H1 (cell line): ENCODE measurements around the gene GRIN2B. TPM values are rescaled to one million over a fixed set of nuclear protein-coding genes. Genes with fewer than 3 reads are reported as not detected.

Experiments
- CTCF ChIA-PET: fragments of 300-600 bp; sonication (Branson Sonifier 250); formaldehyde crosslinking; loops from one replicate; lab custom pipeline; 2021; ENCODE audit not compliant: partially characterized antibody; lab: Charles Lee
- POLR2A ChIA-PET: fragments of 300-600 bp; sonication (Branson Sonifier 250); formaldehyde crosslinking; loops from one replicate; lab custom pipeline; 2021; ENCODE audit warnings: inconsistent platforms; ENCODE audit not compliant: partially characterized antibody; lab: Charles Lee
- DNase-seq, 2 experiments: peaks; one replicate each; pipeline versions ENCODE4 v3.0.0 to v3.0.0-alpha.2; 2010 to 2022; ENCODE audit warnings: low spot score in 2 of 2, low read depth in 1 of 2, mixed read lengths in 1 of 2
- FAIRE-seq: peaks from 2 replicates; lab custom pipeline; 2011; peaks lifted over from hg19 to GRCh38; lab: Jason Lieb, UNC
- H2AFZ ChIP-seq: 2 replicates; pipeline ENCODE4 v1.8.1; 2012; ENCODE audit warnings: low read length, inconsistent platforms
- H2AK5ac ChIP-seq: 2 replicates; pipeline ENCODE4 v1.6.1; 2013; ENCODE audit warnings: low read depth, low read length
- H2BK120ac ChIP-seq: replicated peaks from 2 replicates; pipeline ENCODE3; 2013; ENCODE audit warnings: low read depth, low read length, inconsistent platforms
- H2BK12ac ChIP-seq: 2 replicates; pipeline ENCODE4 v1.6.1; 2013; ENCODE audit warnings: low read depth, low read length
- H2BK15ac ChIP-seq: 2 replicates; pipeline ENCODE4 v1.6.1; 2013; ENCODE audit warnings: low read length
- H2BK20ac ChIP-seq: 2 replicates; pipeline ENCODE4 v1.6.1; 2013; ENCODE audit warnings: low read length
- H2BK5ac ChIP-seq: 2 replicates; pipeline ENCODE4 v1.6.1; 2013; ENCODE audit warnings: low read depth, low read length
- H3K14ac ChIP-seq: 2 replicates; pipeline ENCODE4 v1.6.1; 2013; ENCODE audit warnings: inconsistent platforms; ENCODE audit not compliant: insufficient read length
- H3K18ac ChIP-seq: 2 replicates; pipeline ENCODE4 v1.6.1; 2013; ENCODE audit warnings: low read length; ENCODE audit errors: extremely low read depth
- H3K23ac ChIP-seq: 2 replicates; pipeline ENCODE4 v1.6.1; 2013; ENCODE audit warnings: inconsistent platforms; ENCODE audit not compliant: insufficient read length
- H3K23me2 ChIP-seq: 2 replicates; pipeline ENCODE4 v1.6.1; 2013; ENCODE audit warnings: low read depth, low read length
- H3K27ac ChIP-seq: 2 replicates; pipeline ENCODE4 v1.6.1; 2011; ENCODE audit warnings: low read depth, low read length, inconsistent platforms
- H3K27me3 ChIP-seq, 4 experiments: replicated peaks in 1 of 4; 1 replicate in 1 of 4; 2 replicates in 3 of 4; pipeline versions ENCODE4 v1.6.1 to v1.8.1; 2011 to 2013; ENCODE audit warnings: low read length in 3 of 4, mild to moderate bottlenecking in 3 of 4, inconsistent platforms in 2 of 4, mixed read lengths in 2 of 4, moderate library complexity in 1 of 4; ENCODE audit not compliant: control insufficient read depth in 3 of 4, insufficient read depth in 3 of 4; ENCODE audit errors: extremely low read depth in 1 of 4
- H3K36me3 ChIP-seq, 4 experiments: 2 replicates each; pipeline versions ENCODE4 v1.6.1 to v1.8.1; 2011 to 2013; ENCODE audit warnings: mild to moderate bottlenecking in 4 of 4, low read length in 3 of 4, moderate library complexity in 2 of 4, control low read depth in 1 of 4, inconsistent platforms in 1 of 4; ENCODE audit not compliant: insufficient read depth in 4 of 4, control insufficient read depth in 2 of 4
- H3K4ac ChIP-seq: replicated peaks from 2 replicates; pipeline ENCODE3; 2013; ENCODE audit warnings: low read length, low read depth, mixed read lengths, inconsistent platforms; ENCODE audit not compliant: insufficient read length
- H3K4me1 ChIP-seq, 4 experiments: replicated peaks in 1 of 4; 1 replicate in 1 of 4; 2 replicates in 3 of 4; pipeline versions ENCODE4 v1.6.1 to v1.8.1; 2011 to 2013; ENCODE audit warnings: low read length in 3 of 4, inconsistent platforms in 2 of 4, mixed read lengths in 1 of 4; ENCODE audit not compliant: insufficient read depth in 4 of 4, control insufficient read depth in 3 of 4
- H3K4me2 ChIP-seq, 2 experiments: 2 replicates each; pipeline versions ENCODE4 v1.6.1 to v1.8.1; 2011 to 2013; ENCODE audit warnings: low read depth in 2 of 2, low read length in 2 of 2, control low read depth in 1 of 2, inconsistent platforms in 1 of 2, mild to moderate bottlenecking in 1 of 2; ENCODE audit not compliant: insufficient read depth in 1 of 2
- H3K4me3 ChIP-seq, 4 experiments: fragments of 200-600, 300-600 bp in 1 of 4; sonication (generic), shearing (Covaris generic), sonication (Bioruptor Twin) in 1 of 4; 2 replicates each; pipeline versions ENCODE4 v1.5.1 to v1.8.1; 2011 to 2016; ENCODE audit warnings: low read length in 4 of 4, low read depth in 3 of 4, control low read depth in 2 of 4, inconsistent platforms in 2 of 4, mild to moderate bottlenecking in 2 of 4, mixed read lengths in 1 of 4, moderate library complexity in 1 of 4; ENCODE audit not compliant: insufficient read depth in 2 of 4; ENCODE audit errors: extremely low read depth in 1 of 4
- H3K56ac ChIP-seq: replicated peaks from 2 replicates; pipeline ENCODE3; 2013; ENCODE audit warnings: low read depth, mild to moderate bottlenecking, mixed read lengths, low read length, inconsistent platforms; ENCODE audit not compliant: insufficient read length
- H3K79me1 ChIP-seq: 2 replicates; pipeline ENCODE4 v1.6.1; 2013; ENCODE audit warnings: low read depth, low read length, control low read depth
- H3K79me2 ChIP-seq, 2 experiments: 2 replicates each; pipeline versions ENCODE4 v1.6.1 to v1.8.1; 2012 to 2013; ENCODE audit warnings: low read length in 2 of 2, mild to moderate bottlenecking in 2 of 2, inconsistent platforms in 1 of 2; ENCODE audit not compliant: insufficient read depth in 2 of 2, control insufficient read depth in 1 of 2
- H3K9ac ChIP-seq, 4 experiments: replicated peaks in 1 of 4; 1 replicate in 1 of 4; 2 replicates in 3 of 4; pipeline versions ENCODE4 v1.6.1 to v1.8.1; 2011 to 2013; ENCODE audit warnings: low read depth in 3 of 4, low read length in 3 of 4, control low read depth in 2 of 4, mild to moderate bottlenecking in 2 of 4, moderate library complexity in 2 of 4, inconsistent platforms in 1 of 4; ENCODE audit errors: extremely low read depth in 1 of 4
- H3K9me3 ChIP-seq, 2 experiments: 2 replicates each; pipeline versions ENCODE4 v1.6.1 to v1.8.1; 2012 to 2013; ENCODE audit warnings: mild to moderate bottlenecking in 2 of 2, moderate library complexity in 2 of 2, control low read depth in 1 of 2, inconsistent platforms in 1 of 2, low read depth in 1 of 2, low read length in 1 of 2, mixed read lengths in 1 of 2; ENCODE audit not compliant: insufficient read depth in 2 of 2
- H4K20me1 ChIP-seq, 2 experiments: replicated peaks in 1 of 2; 2 replicates each; pipeline versions ENCODE3 to v1.8.1; 2011 to 2013; ENCODE audit warnings: inconsistent platforms in 2 of 2, low read length in 2 of 2, mild to moderate bottlenecking in 1 of 2; ENCODE audit not compliant: insufficient read depth in 2 of 2, control insufficient read depth in 1 of 2
- H4K5ac ChIP-seq: 2 replicates; pipeline ENCODE4 v1.6.1; 2013; ENCODE audit warnings: low read length, low read depth, mixed read lengths, inconsistent platforms; ENCODE audit not compliant: insufficient read length
- H4K8ac ChIP-seq: 2 replicates; pipeline ENCODE4 v1.8.0; 2013; ENCODE audit warnings: mild to moderate bottlenecking, moderate library complexity, low read length, inconsistent platforms; ENCODE audit not compliant: insufficient read depth; ENCODE audit errors: extremely low read depth
- H4K91ac ChIP-seq: replicated peaks from 2 replicates; pipeline ENCODE3; 2013; ENCODE audit warnings: low read length, mixed read lengths, inconsistent platforms; ENCODE audit not compliant: insufficient read length
- BACH1 ChIP-seq: IDR thresholded peaks from 2 replicates; pipeline ENCODE4 v1.6.1; 2012; ENCODE audit warnings: low read length, improper control_type of control experiment
- CREB1 ChIP-seq: IDR thresholded peaks from 2 replicates; pipeline ENCODE4 v1.6.1; 2012; ENCODE audit warnings: inconsistent platforms
- RAD21 ChIP-seq, 2 experiments: IDR thresholded peaks in 1 of 2; conservative IDR thresholded peaks in 1 of 2; 2 replicates each; pipeline ENCODE4 v1.6.1; 2011; ENCODE audit warnings: low read depth in 2 of 2, low read length in 2 of 2, improper control_type of control experiment in 1 of 2, inconsistent platforms in 1 of 2, mild to moderate bottlenecking in 1 of 2, moderate library complexity in 1 of 2
- RNF2 ChIP-seq: fragments of 200-900, 300-1000 bp; sonication (generic); IDR thresholded peaks from 2 replicates; pipeline ENCODE4 v1.7.1; 2016; ENCODE audit warnings: borderline replicate concordance, low read depth, mild to moderate bottlenecking, antibody characterized with exemption, low read length; ENCODE audit not compliant: poor library complexity, severe bottlenecking; ENCODE audit errors: missing control alignments
- WGBS, 2 experiments: shearing (Covaris generic) in 1 of 2; methylation state at CpG; one replicate each; pipeline versions ENCODE4 v1.1.6 to v1.1.7; 2013 to 2015; ENCODE audit warnings: low lambda C conversion rate in 2 of 2, mixed read lengths in 2 of 2, inconsistent platforms in 1 of 2, low coverage in 1 of 2, missing lambda C conversion rate in 1 of 2; ENCODE audit not compliant: insufficient replicate concordance in 2 of 2, insufficient coverage in 1 of 2, insufficient read length in 1 of 2; ENCODE audit errors: extremely low coverage in 1 of 2, missing lambda C conversion rate in 1 of 2; 5-methylcytosine and 5-hydroxymethylcytosine counted together
- polyA plus RNA-seq, 7 experiments: library from polyadenylated mRNA; depleted of rRNA in 3 of 7; stranded (reverse) in 5 of 7; unstranded in 2 of 7; fragments of >200 nt in 5 of 7; fragments of 200-250 nt in 2 of 7; gene quantifications; 1 replicate in 5 of 7; 2 replicates in 1 of 7; 4 replicates in 1 of 7; pipeline versions ENCODE4 v1.2.1 to v1.2.3, GENCODE V29; 2011 to 2013; ENCODE audit warnings: missing spikeins in 2 of 7, mixed read lengths in 2 of 7
- total RNA-seq: library from RNA; stranded (reverse); fragmentation: NEBNext Ultra II Directional; extraction: Animal tissue kit (Norgen Biotek cat#: 25700); gene quantifications from 2 replicates; pipeline ENCODE4 v1.2.1, GENCODE V29; 2021
- TF ChIP-seq, protein P1 (sequence below), 3 experiments: IDR thresholded peaks; 1 replicate in 2 of 3; 2 replicates in 1 of 3; pipeline versions ENCODE4 v1.5.1 to v1.6.1; 2011; ENCODE audit warnings: low read length in 3 of 3, mild to moderate bottlenecking in 3 of 3, inconsistent platforms in 2 of 3, low read depth in 1 of 3, moderate library complexity in 1 of 3; ENCODE audit not compliant: insufficient read depth in 1 of 3; ENCODE audit errors: control extremely low read depth in 1 of 3

The GRIN2B gene
- total and polyA plus RNA-seq, 2 of the 8 experiments (the other 6 are each of a cell fraction or from before 2014, with no cell fraction given) = 0.68 to 3.2 TPM

DNA sequence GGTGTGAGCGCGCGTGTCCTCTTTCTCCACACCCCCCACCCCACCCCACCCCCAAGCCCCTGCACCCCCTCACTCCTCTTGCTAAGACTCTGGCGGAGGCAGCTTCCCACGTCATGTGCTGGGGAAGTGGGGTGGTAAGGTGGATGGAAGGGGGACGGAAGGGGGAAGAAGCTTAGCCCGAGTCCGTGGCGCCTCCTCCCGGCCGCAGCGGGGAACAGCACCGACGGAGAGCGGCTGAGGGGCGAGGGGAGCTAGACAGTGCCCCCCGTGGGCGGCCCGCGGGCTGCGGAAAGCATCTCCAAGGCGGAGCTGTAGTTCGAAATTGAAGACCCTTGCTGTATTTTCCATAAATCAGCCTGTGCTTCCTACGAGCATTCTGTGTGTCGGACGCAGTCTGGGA is 588 bp upstream of the GRIN2B start:
- Histone ChIP-seq H3K79me1 (no peaks in the 10 kb centered on the region), H4K5ac (no peak overlapping the region), H3K14ac (no peak overlapping the region), H2BK5ac (0 out of 2 replicates have a peak overlapping the region, but pooled peaks have one; percentile 22), H3K36me3 (no peaks in the 10 kb centered on the region), H2BK20ac (no peak overlapping the region), H2AFZ (peak overlapping the region; percentile 86; the same call in 1 of the 2 replicates), H3K56ac (no peak overlapping the region), H4K20me1 (no peaks in the 10 kb centered on the region), H3K4ac (no peak overlapping the region), H3K23ac (no peak overlapping the region), H4K8ac (no peak overlapping the region), H2BK15ac (no peak overlapping the region), H3K9ac (no peak overlapping the region), H3K18ac (no peak overlapping the region; the same call in 1 of the 2 replicates), H3K4me3 (peak overlapping the region; percentile 66 to 89 (median 81)), H3K79me2 (no peaks in the 10 kb centered on the region), H3K23me2 (peaks cover 16% of the 10 kb centered on the region), H3K9me3 (no peaks in the 10 kb centered on the region), H2AK5ac (no peak overlapping the region), H2BK12ac (no peak overlapping the region), H3K27ac (no peak overlapping the region), H2BK120ac (no peak overlapping the region), H3K4me2 (peak overlapping the region; percentile 88 to 95), H3K27me3 (peaks cover 8 to 36% (median 25%) of the 10 kb centered on the region in 4 experiments), H3K4me1 (no peaks in the 10 kb centered on the region; a peak in 2 of 7 replicates), H4K91ac (no peak overlapping the region)
- FAIRE-seq (no peak), DNase-seq (peak in 1 of 2 experiments; percentile 96)
- ChIA-PET CTCF (interaction anchor here (0.5 to 3.1 kb wide), 79 partner anchors 9 to 938 kb away, joined by 3 to 25 read pairs (median 4); partner anchors contain the start of gene FAM234B), POLR2A (interaction anchor here (0.9 kb wide), 2 partner anchors 11 to 233 kb away, joined by 3 read pairs; no protein-coding TSS in a partner anchor)
- TF ChIP-seq BACH1 = 0 out of 2 replicates have a peak, but pooled peaks have one; percentile 3
- no peak for TF ChIP-seq RNF2
- TF ChIP-seq, protein P1, sequence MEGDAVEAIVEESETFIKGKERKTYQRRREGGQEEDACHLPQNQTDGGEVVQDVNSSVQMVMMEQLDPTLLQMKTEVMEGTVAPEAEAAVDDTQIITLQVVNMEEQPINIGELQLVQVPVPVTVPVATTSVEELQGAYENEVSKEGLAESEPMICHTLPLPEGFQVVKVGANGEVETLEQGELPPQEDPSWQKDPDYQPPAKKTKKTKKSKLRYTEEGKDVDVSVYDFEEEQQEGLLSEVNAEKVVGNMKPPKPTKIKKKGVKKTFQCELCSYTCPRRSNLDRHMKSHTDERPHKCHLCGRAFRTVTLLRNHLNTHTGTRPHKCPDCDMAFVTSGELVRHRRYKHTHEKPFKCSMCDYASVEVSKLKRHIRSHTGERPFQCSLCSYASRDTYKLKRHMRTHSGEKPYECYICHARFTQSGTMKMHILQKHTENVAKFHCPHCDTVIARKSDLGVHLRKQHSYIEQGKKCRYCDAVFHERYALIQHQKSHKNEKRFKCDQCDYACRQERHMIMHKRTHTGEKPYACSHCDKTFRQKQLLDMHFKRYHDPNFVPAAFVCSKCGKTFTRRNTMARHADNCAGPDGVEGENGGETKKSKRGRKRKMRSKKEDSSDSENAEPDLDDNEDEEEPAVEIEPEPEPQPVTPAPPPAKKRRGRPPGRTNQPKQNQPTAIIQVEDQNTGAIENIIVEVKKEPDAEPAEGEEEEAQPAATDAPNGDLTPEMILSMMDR (IDR thresholded peaks at IDR 0.05; ENCODE audit: control extremely low read depth in 1 of 3, insufficient read depth in 1 of 3, low read depth in 1 of 3, low read length in 3 of 3) = peak; percentile 87 to 99 (median 95)
- TF ChIP-seq CREB1 = 0 out of 2 replicates have a peak, but pooled peaks have one; percentile 43
- peak; percentile 84 to 86 for TF ChIP-seq RAD21 (IDR thresholded peaks at IDR 0.05 in 1 of 2, conservative IDR thresholded peaks at IDR 0.05 in 1 of 2; ENCODE audit: low read depth in 2 of 2, low read length in 2 of 2)
- WGBS, 2 experiments = 9% methylated on average over 9 of the region's 26 CpGs; no CpG with 5 or more reads in 1 of the 2 experiments
